Thyroid gland (tissue), 4 donors: ENCODE data around the gene LDAH.

Source experiments
- CTCF ChIP-seq, 6 experiments: fragments of 200-600 bp in 3 of 6; fragments of 450-650 bp in 3 of 6; sonication (generic) in 3 of 6; IDR thresholded peaks; one replicate each; pipeline ENCODE4 v1.5.1; 2016 to 2019; ENCODE audit warnings: antibody characterized with exemption in 6 of 6, mild to moderate bottlenecking in 2 of 6, inconsistent platforms in 1 of 6, moderate library complexity in 1 of 6
- POLR2A ChIP-seq, 2 donors: fragments of 450-650 bp; IDR thresholded peaks; one replicate each; pipeline ENCODE4 v1.6.1; 2017; ENCODE audit warnings: antibody characterized with exemption in 2 of 2, mild to moderate bottlenecking in 2 of 2, moderate library complexity in 1 of 2

GRCh38 chr2:20649576-20649975 is 173.3 kb downstream of the LDAH start:
- TF ChIP-seq CTCF (IDR thresholded peaks at IDR 0.05) (no peak), POLR2A (IDR thresholded peaks at IDR 0.05) (no peak)
